GM23248 (cell line): ENCODE results near the gene CCNG2. TPM values are rescaled to one million over a fixed set of nuclear protein-coding genes. Genes with fewer than 3 reads are reported as not detected.

Experiments used
- DNase-seq: peaks from one replicate; pipeline ENCODE4 v3.0.0-alpha.2; 2015
- H2AFZ ChIP-seq: fragments of 200-600 bp; sonication (generic); 2 replicates; pipeline ENCODE4 v1.6.1; 2016; ENCODE audit warnings: antibody characterized with exemption
- H3F3A ChIP-seq: fragments of 200-600 bp; sonication (generic); 2 replicates; pipeline ENCODE4 v1.6.1; 2016; ENCODE audit warnings: mild to moderate bottlenecking, antibody characterized with exemption, mixed run types; ENCODE audit not compliant: insufficient read depth
- H3K27ac ChIP-seq: fragments of 200-600 bp; sonication (generic); 2 replicates; pipeline ENCODE4 v1.5.1; 2016; ENCODE audit warnings: mild to moderate bottlenecking
- H3K27me3 ChIP-seq: fragments of 200-600 bp; sonication (generic); replicated peaks from 2 replicates; pipeline ENCODE4 v1.6.1; 2016; ENCODE audit warnings: mild to moderate bottlenecking; ENCODE audit not compliant: insufficient read depth
- H3K36me3 ChIP-seq: fragments of 200-600 bp; sonication (generic); 2 replicates; pipeline ENCODE4 v1.6.1; 2016; ENCODE audit warnings: low read depth, mild to moderate bottlenecking
- H3K4me1 ChIP-seq: fragments of 200-600 bp; sonication (generic); 2 replicates; pipeline ENCODE4 v1.6.1; 2016; ENCODE audit warnings: mild to moderate bottlenecking; ENCODE audit not compliant: insufficient read depth
- H3K4me2 ChIP-seq: fragments of 200-600 bp; sonication (generic); one replicate; pipeline ENCODE4 v1.6.1; 2016; ENCODE audit warnings: mild to moderate bottlenecking; ENCODE audit not compliant: unreplicated experiment
- H3K4me3 ChIP-seq: fragments of 200-600 bp; sonication (generic); 2 replicates; pipeline ENCODE4 v1.5.1; 2016; ENCODE audit warnings: mild to moderate bottlenecking
- H3K79me2 ChIP-seq: fragments of 200-600 bp; sonication (generic); 2 replicates; pipeline ENCODE4 v1.6.1; 2016; ENCODE audit warnings: mild to moderate bottlenecking; ENCODE audit not compliant: insufficient read depth
- H3K9ac ChIP-seq: fragments of 200-600 bp; sonication (generic); 2 replicates; pipeline ENCODE4 v1.6.1; 2016; ENCODE audit warnings: mild to moderate bottlenecking
- H3K9me2 ChIP-seq: fragments of 200-600 bp; sonication (generic); 2 replicates; pipeline ENCODE4 v1.6.1; 2016; ENCODE audit warnings: mixed run types, mild to moderate bottlenecking, moderate library complexity; ENCODE audit not compliant: insufficient read depth
- H3K9me3 ChIP-seq: fragments of 200-600 bp; sonication (generic); one replicate; pipeline ENCODE4 v1.6.1; 2017; ENCODE audit warnings: low read depth
- H4K20me1 ChIP-seq: fragments of 200-600 bp; sonication (generic); 2 replicates; pipeline ENCODE4 v1.6.0; 2016; ENCODE audit not compliant: insufficient read depth
- EZH2 ChIP-seq: fragments of 200-600 bp; sonication (generic); IDR thresholded peaks from 2 replicates; pipeline ENCODE4 v1.6.1; 2018; ENCODE audit warnings: antibody characterized with exemption, mild to moderate bottlenecking; ENCODE audit not compliant: insufficient read depth, poor library complexity, severe bottlenecking
- EZH2phosphoT487 ChIP-seq: fragments of 200-600 bp; sonication (generic); IDR thresholded peaks from 2 replicates; pipeline ENCODE4 v1.6.1; 2018; ENCODE audit warnings: antibody characterized with exemption, moderate library complexity, mild to moderate bottlenecking, low read depth; ENCODE audit not compliant: insufficient read depth
- WGBS, 2 experiments: methylation state at CpG; one replicate each; pipeline ENCODE4 v1.1.6; 2015 to 2017; ENCODE audit warnings: low lambda C conversion rate in 2 of 2, low coverage in 1 of 2; ENCODE audit errors: missing lambda C conversion rate in 2 of 2; 5-methylcytosine and 5-hydroxymethylcytosine counted together
- in situ Hi-C: fragments of 300-500 bp; cut with MboI; formaldehyde crosslinking; loops from 2 replicates; pipeline ENCODE4 v1.15.0; 2020
- polyA plus RNA-seq: library from polyadenylated mRNA; unstranded; fragments of >200 nt; fragmentation: Nextera tagmentation; extraction: Ambion mirVana; gene quantifications from 2 replicates; pipeline ENCODE4 v1.2.1, GENCODE V29; 2016
- total RNA-seq: library from RNA; depleted of rRNA; stranded (reverse); fragments of >200 nt; shearing (Covaris generic); gene quantifications from 2 replicates; pipeline ENCODE4 v1.2.3, GENCODE V29; 2014

Gene CCNG2
- total and polyA plus RNA-seq, 2 experiments from 2014 or later = 32.6 to 40.0 TPM

DNA sequence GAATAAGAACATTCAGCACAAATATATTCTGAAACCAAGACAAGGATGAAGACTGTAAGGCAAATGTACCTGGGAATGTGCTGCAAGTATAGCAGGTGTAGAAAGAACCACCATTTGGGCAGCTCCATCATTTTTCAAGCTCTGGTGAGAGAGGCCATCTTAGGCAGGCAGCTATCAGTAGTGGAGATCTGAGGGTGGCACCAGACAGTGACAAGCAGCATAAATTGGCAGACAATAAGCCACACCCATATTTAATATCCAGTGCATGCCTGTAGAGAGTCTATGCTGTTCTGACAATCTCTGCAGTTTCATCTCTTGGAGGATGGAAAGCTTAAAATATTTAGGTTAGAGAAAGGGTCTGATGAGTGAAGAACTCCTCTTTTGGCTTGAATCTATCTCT, 22.5 kb downstream of the CCNG2 start:
- Histone ChIP-seq H3K36me3 (no peaks in the 10 kb centered on the region), H2AFZ (no peak overlapping the region), H3K9me3 (no peaks in the 10 kb centered on the region), H3K27me3 (no peaks in the 10 kb centered on the region; the same call in 1 of the 2 replicates), H3K79me2 (no peaks in the 10 kb centered on the region), H3K27ac (no peak overlapping the region), H3K9ac (no peak overlapping the region), H3K4me1 (peaks cover 11% of the 10 kb centered on the region), H3K9me2 (no peaks in the 10 kb centered on the region), H4K20me1 (no peaks in the 10 kb centered on the region), H3K4me3 (no peak overlapping the region), H3K4me2 (no peak overlapping the region), H3F3A (0 out of 2 replicates have a peak, but pooled peaks cover 9% of the 10 kb centered on the region)
- no peak for TF ChIP-seq EZH2
- no peak for TF ChIP-seq EZH2phosphoT487
- in situ Hi-C loops = no loop called here
- DNase-seq = no peak

DNA sequence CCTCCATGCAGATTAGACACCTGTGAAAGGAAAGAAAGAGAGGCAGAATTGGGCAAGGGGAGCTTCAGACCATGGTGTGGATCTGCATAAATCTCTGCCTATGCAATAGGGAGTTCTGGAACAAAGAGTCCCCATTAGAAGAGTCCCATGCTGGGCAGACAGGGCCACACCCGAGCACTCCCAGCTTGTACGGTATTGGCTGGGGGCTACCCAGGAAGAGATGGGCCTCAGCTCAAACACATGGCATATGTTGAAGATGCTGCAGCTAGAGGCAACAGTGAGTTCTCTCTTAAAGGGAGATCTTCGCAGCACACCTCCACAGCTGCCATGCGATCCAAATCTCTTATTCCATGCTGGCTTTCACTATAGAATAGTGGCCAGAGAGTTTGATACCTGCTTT, 24.7 kb downstream of the CCNG2 start:
- no peak overlapping the region for H3K27ac ChIP-seq
- in situ Hi-C loops = no loop called here
- TF ChIP-seq EZH2phosphoT487 = no peak
- no peak for TF ChIP-seq EZH2
- H3K36me3 ChIP-seq = no peaks in the 10 kb centered on the region
- H3K79me2 ChIP-seq = no peaks in the 10 kb centered on the region
- H4K20me1 ChIP-seq = no peaks in the 10 kb centered on the region
- WGBS, 2 experiments = 65 to 67% methylated on average over 4 of the region's 4 CpGs
- H3K4me3 ChIP-seq = no peak overlapping the region
- H2AFZ ChIP-seq = no peak overlapping the region
- no peak overlapping the region for H3K9ac ChIP-seq
- H3K9me2 ChIP-seq = no peaks in the 10 kb centered on the region
- H3F3A ChIP-seq = 0 out of 2 replicates have a peak, but pooled peaks cover 10% of the 10 kb centered on the region
- H3K9me3 ChIP-seq = no peaks in the 10 kb centered on the region
- H3K27me3 ChIP-seq = no peaks in the 10 kb centered on the region; the same call in 1 of the 2 replicates
- peaks cover 11% of the 10 kb centered on the region for H3K4me1 ChIP-seq
- DNase-seq = no peak
- no peak overlapping the region for H3K4me2 ChIP-seq

- peak; percentile 61 for DNase-seq
- Histone ChIP-seq H3K79me2 (no peaks in the 10 kb centered on the region), H3K4me2 (peak overlapping the region; percentile 22), H3K27ac (no peak overlapping the region), H3K36me3 (no peaks in the 10 kb centered on the region), H3K4me1 (peaks cover 11% of the 10 kb centered on the region), H2AFZ (peak overlapping the region; percentile 24; the same call in 1 of the 2 replicates), H3K9me3 (no peaks in the 10 kb centered on the region), H4K20me1 (no peaks in the 10 kb centered on the region), H3F3A (0 out of 2 replicates have a peak, but pooled peaks cover 10% of the 10 kb centered on the region), H3K27me3 (no peaks in the 10 kb centered on the region), H3K4me3 (no peak overlapping the region), H3K9ac (no peak overlapping the region), H3K9me2 (no peaks in the 10 kb centered on the region)
- 33 to 40% methylated on average over 6 of the region's 6 CpGs for WGBS, 2 experiments
- TF ChIP-seq EZH2phosphoT487 = no peak
- TF ChIP-seq EZH2 = no peak
- in situ Hi-C loops = no loop called here
Observed at GRCh38 chr4:77183777-77184420, 26.9 kb downstream of the CCNG2 start.

- H2AFZ ChIP-seq = no peak overlapping the region
- H4K20me1 ChIP-seq = no peaks in the 10 kb centered on the region
- no peaks in the 10 kb centered on the region for H3K9me2 ChIP-seq
- no peaks in the 10 kb centered on the region for H3K27me3 ChIP-seq
- peaks cover 11% of the 10 kb centered on the region for H3K4me1 ChIP-seq
- in situ Hi-C loops = no loop called here
- H3K4me3 ChIP-seq = no peak overlapping the region
- H3F3A ChIP-seq = 0 out of 2 replicates have a peak, but pooled peaks cover 10% of the 10 kb centered on the region
- no peaks in the 10 kb centered on the region for H3K79me2 ChIP-seq
- no peaks in the 10 kb centered on the region for H3K9me3 ChIP-seq
- no peak overlapping the region for H3K4me2 ChIP-seq
- H3K27ac ChIP-seq = no peak overlapping the region
- no peak overlapping the region for H3K9ac ChIP-seq
- no peak for DNase-seq
- H3K36me3 ChIP-seq = no peaks in the 10 kb centered on the region
- no peak for TF ChIP-seq EZH2
- TF ChIP-seq EZH2phosphoT487 = no peak
Observed at GRCh38 chr4:77184974-77185373, 28.0 kb downstream of the CCNG2 start.

- H3K9me3 ChIP-seq = no peaks in the 10 kb centered on the region
- H3K9ac ChIP-seq = no peak overlapping the region
- no peak overlapping the region for H3K27ac ChIP-seq
- H3K4me1 ChIP-seq = peaks cover 11% of the 10 kb centered on the region
- H3K4me2 ChIP-seq = no peak overlapping the region
- TF ChIP-seq EZH2phosphoT487 (no peak), EZH2 (no peak)
- no peaks in the 10 kb centered on the region for H3K27me3 ChIP-seq
- H2AFZ ChIP-seq = no peak overlapping the region
- DNase-seq = no peak
- H3K9me2 ChIP-seq = no peaks in the 10 kb centered on the region
- no peak overlapping the region for H3K4me3 ChIP-seq
- H3K79me2 ChIP-seq = no peaks in the 10 kb centered on the region
- no peaks in the 10 kb centered on the region for H3K36me3 ChIP-seq
- 0 out of 2 replicates have a peak, but pooled peaks cover 10% of the 10 kb centered on the region for H3F3A ChIP-seq
- in situ Hi-C loops = no loop called here
- H4K20me1 ChIP-seq = no peaks in the 10 kb centered on the region
Observed at GRCh38 chr4:77185686-77186085, 28.7 kb downstream of the CCNG2 start.
